ENCODE results near the gene GLB1L3. TPM values are rescaled to one million over a fixed set of nuclear protein-coding genes. Genes with fewer than 3 reads are reported as not detected.
"Not testable (repeated sequence)": the region's sequence is repeated elsewhere in the genome, so short reads cannot be mapped to it uniquely, and the experiment has no call there.

Gene GLB1L3
- total RNA-seq, 4 donors from 2014 or later = 7.5 to 18.5 (median 8.9) TPM

DNA sequence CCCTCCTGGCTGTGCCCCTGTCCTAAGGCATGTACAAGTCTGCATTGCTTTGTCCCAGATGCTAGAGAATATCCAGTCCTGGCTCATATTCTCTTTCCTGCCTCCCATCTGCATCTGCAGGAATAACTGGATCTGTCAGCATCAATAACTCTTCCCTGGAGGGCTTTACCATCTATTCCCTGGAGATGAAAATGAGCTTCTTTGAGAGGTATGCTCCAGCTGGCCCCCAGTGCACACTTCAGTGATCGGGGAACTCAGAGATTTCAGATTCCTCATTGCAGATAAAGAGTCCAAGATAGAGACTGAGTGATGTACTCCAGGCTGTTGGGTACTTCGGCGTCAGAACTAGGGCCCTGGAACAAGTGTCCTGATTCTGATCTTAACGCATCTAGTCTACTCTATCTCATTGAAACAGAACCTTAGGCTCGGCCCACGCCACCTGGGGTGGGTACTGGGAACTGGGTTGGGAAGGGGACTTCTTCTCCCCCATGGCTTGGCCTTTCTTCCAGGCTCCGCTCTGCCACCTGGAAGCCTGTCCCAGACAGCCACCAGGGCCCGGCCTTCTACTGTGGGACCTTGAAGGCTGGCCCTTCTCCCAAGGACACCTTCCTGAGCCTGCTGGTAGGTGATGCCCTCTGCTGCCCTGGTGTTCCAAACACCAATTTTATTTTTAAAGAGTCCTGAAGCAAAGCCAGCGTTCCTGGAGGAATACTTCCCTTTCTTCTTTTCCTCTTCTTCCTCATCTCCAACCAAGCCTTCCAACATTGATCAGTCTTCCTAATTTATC lies 37.8 kb downstream of the GLB1L3 start:
- no peak overlapping the region for H3K4me3 ChIP-seq (ENCODE audit: low read depth, poor library complexity, severe bottlenecking)
- DNase-seq (ENCODE audit: low spot score in 2 of 2) = peak in 1 of 2 donors; percentile 66
- TF ChIP-seq, protein P1, sequence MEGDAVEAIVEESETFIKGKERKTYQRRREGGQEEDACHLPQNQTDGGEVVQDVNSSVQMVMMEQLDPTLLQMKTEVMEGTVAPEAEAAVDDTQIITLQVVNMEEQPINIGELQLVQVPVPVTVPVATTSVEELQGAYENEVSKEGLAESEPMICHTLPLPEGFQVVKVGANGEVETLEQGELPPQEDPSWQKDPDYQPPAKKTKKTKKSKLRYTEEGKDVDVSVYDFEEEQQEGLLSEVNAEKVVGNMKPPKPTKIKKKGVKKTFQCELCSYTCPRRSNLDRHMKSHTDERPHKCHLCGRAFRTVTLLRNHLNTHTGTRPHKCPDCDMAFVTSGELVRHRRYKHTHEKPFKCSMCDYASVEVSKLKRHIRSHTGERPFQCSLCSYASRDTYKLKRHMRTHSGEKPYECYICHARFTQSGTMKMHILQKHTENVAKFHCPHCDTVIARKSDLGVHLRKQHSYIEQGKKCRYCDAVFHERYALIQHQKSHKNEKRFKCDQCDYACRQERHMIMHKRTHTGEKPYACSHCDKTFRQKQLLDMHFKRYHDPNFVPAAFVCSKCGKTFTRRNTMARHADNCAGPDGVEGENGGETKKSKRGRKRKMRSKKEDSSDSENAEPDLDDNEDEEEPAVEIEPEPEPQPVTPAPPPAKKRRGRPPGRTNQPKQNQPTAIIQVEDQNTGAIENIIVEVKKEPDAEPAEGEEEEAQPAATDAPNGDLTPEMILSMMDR (IDR thresholded peaks at IDR 0.05) = no peak
- TF ChIP-seq POLR2A (IDR thresholded peaks at IDR 0.05) = no peak
- intact Hi-C loops (cut with DNase I; ENCODE audit: low total_unique reads) = no loop called here
- WGBS, 2 donors = 69 to 82% methylated on average over 8 to 9 of the region's 9 CpGs

DNA sequence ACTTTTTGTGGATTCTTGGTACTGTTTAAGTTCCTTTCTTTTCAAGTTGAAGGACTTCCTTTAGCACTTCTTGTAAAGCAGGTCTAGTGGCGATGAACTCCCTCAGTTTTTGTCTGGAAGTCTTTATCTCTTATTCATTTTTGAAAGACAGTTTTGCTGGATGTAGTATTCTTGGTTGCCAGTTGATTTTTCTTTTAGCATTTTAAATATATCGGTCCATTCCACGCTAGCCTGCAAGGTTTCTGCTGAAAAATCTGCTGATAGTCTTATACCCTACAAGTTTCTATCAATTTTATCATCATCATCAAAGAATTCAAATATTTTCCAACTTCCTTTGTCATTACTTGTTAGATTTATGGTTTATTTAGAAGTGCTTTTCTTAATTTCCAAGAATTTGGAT lies 40.9 kb downstream of the GLB1L3 start:
- no peak for DNase-seq (ENCODE audit: low spot score in 2 of 2)
- TF ChIP-seq, protein P1 (IDR thresholded peaks at IDR 0.05) = no peak
- TF ChIP-seq POLR2A (IDR thresholded peaks at IDR 0.05) = no peak
- intact Hi-C loops (cut with DNase I; ENCODE audit: low total_unique reads) = no loop called here
- no peak overlapping the region for H3K4me3 ChIP-seq (ENCODE audit: low read depth, poor library complexity, severe bottlenecking)
- WGBS, 2 donors = 89 to 93% methylated on average over 3 of the region's 3 CpGs

DNA sequence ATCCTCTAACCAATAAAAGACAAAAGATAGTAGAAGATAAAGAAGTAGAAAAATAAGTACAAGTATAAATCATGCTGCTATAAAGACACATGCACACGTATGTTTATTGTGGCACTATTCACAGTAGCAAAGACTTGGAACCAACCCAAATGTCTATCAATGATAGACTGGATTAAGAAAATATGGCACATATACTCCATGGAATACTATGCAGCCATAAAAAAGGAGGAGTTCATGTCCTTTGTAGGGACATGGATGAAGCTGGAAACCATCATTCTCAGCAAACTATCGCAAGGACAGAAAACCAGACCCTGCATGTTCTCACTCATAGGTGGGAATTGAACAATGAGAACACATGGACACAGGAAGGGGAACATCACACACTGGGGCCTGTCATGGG lies 45.2 kb downstream of the GLB1L3 start:
- intact Hi-C loops (cut with DNase I; ENCODE audit: low total_unique reads) = not testable (repeated sequence)

DNA sequence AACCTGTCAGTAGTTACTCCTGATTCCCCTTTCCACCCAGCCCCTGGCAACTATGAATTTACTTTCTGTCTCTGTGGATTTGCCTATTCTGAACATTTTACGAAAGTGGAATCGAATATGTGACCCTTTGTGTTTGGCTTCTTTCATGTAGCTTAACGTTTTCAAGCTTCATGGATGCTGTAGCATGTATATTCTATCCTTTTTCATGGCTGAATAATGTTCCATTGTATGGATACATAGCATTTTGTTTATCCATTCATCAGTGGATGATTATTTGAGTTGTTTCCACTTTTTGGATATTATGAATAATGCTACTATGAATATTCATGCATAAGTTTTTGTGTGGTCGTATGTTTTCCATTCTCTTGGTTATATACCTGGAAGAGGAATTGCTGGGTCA lies 46.4 kb downstream of the GLB1L3 start:
- no peak for DNase-seq (ENCODE audit: low spot score in 2 of 2)
- intact Hi-C loops (cut with DNase I; ENCODE audit: low total_unique reads) = no loop called here
- WGBS, 2 donors = 85 to 88% methylated on average over 4 of the region's 4 CpGs
- H3K4me3 ChIP-seq (ENCODE audit: low read depth, poor library complexity, severe bottlenecking) = no peak overlapping the region
- no peak for TF ChIP-seq POLR2A (IDR thresholded peaks at IDR 0.05)
- TF ChIP-seq, protein P1 (IDR thresholded peaks at IDR 0.05) = no peak

More for the DNA sequence above, 45.2 kb downstream of the GLB1L3 start:
- not testable (repeated sequence) for DNase-seq (ENCODE audit: low spot score in 2 of 2); H3K4me3 ChIP-seq (ENCODE audit: low read depth, poor library complexity, severe bottlenecking)
- 89 to 98% methylated on average over 2 of the region's 2 CpGs for WGBS, 2 donors

DNA sequence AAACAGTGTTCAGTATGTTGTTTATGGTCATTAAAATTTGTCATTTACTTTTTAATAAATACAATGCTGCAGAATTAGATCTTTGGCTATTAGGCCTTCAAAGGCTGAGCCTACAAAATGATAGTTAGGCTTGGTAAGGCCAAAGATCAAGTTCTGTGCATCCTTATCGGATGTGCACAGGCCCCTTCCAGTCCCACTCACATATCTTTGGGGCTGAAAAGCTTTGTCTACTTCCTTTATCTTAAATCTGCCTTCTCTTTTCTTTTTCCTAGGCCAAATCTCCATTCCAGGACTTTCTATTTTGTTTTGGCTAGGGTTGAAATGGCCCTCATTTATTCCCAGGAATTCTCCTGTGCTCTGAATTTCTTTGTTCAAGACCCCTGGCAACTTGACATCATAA lies 52.3 kb downstream of the GLB1L3 start:
- DNase-seq (ENCODE audit: low spot score in 2 of 2) = no peak
- 96 to 100% methylated on average over 1 of the region's 1 CpG for WGBS, 2 donors
- TF ChIP-seq, protein P1 (IDR thresholded peaks at IDR 0.05) = no peak
- no peak for TF ChIP-seq POLR2A (IDR thresholded peaks at IDR 0.05)
- no peak overlapping the region for H3K4me3 ChIP-seq (ENCODE audit: low read depth, poor library complexity, severe bottlenecking)
- intact Hi-C loops (cut with DNase I; ENCODE audit: low total_unique reads) = no loop called here

DNA sequence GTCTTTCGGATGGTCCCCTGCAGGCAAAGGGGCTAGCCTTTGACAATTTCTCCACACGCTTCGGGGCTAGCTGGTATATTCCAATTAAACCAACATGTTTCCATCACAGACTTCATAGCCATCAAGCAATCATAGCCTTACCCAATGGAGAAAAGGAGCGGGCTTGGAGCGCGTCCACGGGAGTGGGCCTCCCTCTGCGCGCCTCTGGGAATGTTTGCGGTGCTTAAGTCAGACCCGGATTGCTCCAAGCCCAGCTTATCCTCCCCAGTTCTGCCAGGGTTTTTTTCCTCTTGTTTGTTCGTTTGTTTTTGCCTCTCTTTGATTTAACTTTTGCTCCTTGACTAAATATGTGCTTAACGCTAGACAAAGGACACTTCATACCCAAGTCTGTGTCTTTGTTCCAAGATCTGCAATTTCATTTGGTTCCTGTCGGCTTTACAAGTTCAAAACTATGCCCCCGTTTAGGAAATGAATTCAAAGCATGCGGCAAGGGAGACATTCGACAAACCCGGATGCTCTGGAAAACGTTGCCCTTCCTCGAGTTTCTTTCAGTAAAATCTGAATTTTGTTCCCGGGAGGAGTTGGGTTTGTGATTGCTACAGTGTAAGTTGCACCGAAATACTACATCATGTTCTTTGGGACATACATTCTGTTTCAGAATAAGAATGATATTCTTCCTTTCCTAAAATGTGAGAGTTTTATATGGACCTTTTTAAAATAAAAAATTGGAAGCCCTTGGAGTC lies 54.6 kb downstream of the GLB1L3 start:
- TF ChIP-seq, protein P1 (IDR thresholded peaks at IDR 0.05) = no peak
- TF ChIP-seq POLR2A (IDR thresholded peaks at IDR 0.05) = no peak
- DNase-seq (ENCODE audit: low spot score in 2 of 2) = peak in 1 of 2 donors; percentile 75
- no peak overlapping the region for H3K4me3 ChIP-seq (ENCODE audit: low read depth, poor library complexity, severe bottlenecking)
- intact Hi-C loops (cut with DNase I; ENCODE audit: low total_unique reads) = no loop called here
- 31 to 33% methylated on average over 22 of the region's 22 CpGs for WGBS, 2 donors

Measured in lower leg skin (tissue), 4 donors.